Activated naive CD4-positive, alpha-beta T cell (primary cell): ENCODE results near the gene RAB44.
"Not testable (repeated sequence)": the region's sequence is repeated elsewhere in the genome, so short reads cannot be mapped to it uniquely, and the experiment has no call there.

Experiments used
- DNase-seq, 4 experiments: peaks; one replicate each; lab custom pipeline; 2025; lab: John Stamatoyannopoulos, UW

Gene RAB44, protein sequence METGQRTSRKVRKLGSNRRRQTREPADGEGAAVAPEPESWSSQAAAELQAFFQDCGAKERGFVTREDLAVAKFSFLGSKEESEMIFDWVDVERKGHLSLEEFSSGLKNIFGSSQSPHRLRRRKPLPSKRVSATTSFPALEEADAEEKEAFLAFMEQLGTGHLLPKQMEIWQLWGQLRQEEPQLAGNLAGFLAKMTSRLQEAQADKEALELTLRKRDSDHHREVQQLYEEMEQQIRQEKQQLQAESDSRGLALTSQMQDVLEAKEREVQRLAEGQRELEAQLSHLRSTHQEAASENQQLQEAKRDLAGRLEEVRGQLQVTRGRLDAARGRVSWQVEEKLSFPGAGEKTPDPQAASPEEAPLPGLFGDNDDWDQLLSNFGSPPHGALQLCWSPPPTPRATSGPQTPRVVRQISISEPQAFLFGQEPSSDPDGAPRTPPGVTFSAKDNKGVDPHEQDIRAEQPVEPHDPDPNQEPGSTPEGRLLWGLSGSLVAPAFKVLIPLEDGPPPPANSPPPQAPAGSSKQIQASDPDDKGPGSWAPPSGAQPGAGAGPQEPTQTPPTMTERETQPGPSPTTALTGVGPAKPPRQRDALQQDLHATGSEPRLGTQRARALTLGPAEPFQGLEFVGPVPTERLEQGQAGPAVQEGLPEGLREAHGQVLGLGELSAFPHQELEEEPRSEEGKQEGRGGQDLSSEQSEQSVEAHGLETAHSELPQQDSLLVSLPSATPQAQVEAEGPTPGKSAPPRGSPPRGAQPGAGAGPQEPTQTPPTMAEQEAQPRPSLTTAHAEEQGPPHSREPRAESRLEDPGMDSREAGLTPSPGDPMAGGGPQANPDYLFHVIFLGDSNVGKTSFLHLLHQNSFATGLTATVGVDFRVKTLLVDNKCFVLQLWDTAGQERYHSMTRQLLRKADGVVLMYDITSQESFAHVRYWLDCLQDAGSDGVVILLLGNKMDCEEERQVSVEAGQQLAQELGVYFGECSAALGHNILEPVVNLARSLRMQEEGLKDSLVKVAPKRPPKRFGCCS

DNA sequence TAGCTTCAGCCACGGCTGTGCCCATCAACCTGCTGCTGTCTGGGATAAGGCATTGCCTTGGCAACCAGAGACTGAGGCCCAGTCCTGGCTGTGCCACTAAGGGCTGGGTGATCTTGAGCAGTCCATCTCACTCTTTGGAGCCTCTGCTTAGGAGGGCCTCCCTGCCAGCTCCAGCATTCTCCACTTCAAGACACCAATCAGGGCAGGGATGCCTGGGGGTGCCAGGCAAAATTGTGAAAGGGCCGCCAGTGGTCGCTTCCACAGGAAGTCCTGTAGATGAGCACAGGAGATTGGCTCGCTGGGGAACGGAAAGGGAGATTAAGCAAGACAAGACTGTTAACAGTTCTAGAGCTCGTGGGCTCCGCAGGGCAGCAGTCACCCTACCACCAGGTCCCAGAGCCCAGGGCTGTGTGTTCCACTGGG is at the start of gene RAB44:
Gene RAB44, plus strand, starts transcription at position 346 of the 423 bp plus-strand sequence. CDS start 6,410 bp downstream, outside the sequence.
- DNase-seq: no peak

DNA sequence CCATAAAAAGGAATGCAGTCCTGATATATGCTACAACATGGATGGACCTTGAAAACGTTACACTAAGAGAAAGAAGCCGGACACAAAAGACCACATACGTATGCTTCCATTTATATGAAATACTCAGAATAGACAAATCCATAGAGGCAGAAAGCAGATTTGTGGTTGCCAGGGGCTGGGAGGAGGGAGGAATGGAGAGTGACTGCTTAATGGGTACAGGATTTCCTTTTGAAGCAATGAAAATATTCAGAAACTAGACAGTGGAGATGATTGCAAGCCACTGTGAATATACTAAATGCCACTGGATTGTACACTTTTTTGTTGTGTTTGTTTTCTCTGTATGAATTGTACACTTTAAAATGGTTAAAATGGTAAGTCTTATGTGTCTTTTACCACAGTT is 48.5 kb upstream of the RAB44 start:
- DNase-seq: no peak

DNA sequence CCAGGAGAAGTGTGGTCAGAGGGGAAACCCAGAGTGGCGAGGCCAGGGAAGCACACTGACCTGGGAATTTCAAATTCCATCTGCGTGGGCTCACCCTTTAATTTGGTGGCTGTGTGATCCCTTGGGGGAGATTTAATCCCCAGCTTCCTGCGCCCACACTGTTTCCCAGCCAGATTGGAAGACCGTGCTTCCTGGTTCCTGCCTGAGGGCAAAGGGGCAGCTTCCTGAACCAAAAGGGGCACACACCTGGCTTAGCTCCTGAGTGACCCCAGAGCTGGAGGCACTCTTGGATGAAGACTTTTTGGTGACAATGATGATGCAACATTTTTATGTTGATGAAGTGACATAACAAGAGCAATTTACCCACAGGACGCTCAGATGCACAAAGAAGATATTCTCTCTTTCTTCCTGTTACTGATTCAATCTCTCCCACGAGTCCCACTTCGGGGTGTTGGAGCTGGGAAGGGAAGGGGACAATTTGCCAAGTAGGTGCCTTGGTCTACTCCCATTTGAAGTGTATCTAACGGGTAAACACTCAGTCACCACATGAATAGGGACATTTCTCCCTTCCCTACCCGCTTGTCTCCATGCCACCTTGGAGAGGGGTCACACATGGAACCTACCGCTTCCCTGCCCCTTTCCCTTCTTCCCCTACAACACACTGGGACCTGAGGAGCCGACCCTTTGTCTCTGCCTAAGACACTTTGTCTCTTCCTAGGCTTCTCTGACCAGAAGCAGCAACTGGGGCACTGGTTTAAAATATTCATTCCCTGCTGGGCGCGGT is 47.7 kb upstream of the RAB44 start:
- DNase-seq: no peak

DNA sequence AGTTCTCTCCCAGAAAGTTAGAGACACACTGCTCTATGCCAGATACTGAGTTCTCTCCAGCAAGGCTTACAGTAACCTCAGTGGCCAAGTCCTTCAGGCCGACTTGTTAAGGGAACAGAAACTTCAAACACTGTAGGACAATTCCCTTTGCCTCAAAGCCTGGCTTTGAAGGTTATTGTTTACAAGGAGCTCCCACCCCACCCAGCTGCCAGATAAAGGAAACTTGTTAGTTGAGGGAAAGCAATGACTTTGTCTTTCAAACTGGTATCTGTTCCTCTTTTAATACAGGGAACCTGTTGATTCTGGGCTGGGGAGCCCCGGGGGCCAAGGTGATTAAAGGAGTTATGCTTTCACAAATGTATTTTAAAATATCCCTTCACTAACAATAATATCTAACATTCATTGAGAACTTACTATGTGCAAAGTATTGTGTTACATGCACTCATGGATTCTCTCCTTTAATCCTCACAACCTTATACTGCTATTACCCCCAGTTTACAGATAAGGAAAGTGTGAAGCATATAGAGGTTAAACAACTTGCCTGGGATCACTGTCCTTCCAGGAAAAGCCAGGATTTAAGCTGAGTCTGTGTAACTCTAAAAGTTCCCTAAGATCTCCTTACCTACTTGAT is 46.7 kb upstream of the RAB44 start:
- DNase-seq: no peak

DNA sequence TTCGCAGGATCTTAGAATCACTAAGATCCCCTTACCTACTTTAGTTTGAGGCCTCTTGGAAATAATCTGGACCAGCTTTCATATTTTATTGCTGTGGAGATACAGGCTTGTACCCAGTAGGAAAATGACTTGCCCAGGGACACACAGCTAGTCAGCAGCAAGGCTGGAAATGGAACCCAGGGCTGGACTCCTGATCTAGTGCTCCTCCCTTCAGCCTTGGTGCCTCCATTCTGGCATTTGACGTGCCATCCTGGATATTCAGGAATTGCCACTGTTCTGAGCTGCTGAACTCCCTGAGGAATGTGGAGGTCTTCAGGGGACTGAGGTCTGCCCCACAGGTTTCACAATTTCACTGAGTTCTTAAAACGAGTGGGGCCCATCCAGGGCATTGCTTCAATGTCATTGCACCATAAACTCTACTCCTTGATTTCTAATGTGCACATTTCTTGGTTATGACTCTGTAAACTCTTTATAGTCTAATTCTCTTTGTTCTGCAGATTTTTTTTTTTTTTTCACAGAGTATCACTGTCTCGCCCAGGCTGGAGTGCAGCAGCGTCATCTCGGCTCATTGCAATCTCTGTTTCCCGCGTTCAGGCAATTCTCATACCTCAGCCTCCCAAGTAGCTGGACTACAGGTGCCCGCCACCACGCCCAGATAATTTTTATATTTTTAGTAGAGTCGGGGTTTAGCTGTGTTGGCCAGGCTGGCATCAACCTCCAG is 45.8 kb upstream of the RAB44 start:
- no peak for DNase-seq

DNA sequence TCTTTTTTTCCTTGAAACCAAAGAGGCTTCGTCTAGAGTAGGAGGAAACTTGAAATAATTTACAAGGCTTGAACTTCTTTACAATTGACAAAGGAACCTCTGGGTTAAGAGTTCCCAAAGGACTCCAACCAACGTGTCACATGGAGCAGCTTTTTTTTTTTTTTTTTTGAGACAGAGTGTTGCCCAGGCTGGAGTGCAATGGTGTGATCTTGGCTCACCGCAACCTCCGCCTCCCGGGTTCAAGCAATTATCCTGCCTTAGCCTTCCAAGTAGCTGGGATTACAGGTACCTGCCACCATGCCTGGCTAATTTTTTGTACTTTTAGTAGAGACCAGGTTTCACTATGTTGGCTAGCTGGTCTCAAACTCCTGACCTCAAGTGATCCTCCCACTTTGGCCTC is 43.2 kb upstream of the RAB44 start:
- not testable (repeated sequence) for DNase-seq

DNA sequence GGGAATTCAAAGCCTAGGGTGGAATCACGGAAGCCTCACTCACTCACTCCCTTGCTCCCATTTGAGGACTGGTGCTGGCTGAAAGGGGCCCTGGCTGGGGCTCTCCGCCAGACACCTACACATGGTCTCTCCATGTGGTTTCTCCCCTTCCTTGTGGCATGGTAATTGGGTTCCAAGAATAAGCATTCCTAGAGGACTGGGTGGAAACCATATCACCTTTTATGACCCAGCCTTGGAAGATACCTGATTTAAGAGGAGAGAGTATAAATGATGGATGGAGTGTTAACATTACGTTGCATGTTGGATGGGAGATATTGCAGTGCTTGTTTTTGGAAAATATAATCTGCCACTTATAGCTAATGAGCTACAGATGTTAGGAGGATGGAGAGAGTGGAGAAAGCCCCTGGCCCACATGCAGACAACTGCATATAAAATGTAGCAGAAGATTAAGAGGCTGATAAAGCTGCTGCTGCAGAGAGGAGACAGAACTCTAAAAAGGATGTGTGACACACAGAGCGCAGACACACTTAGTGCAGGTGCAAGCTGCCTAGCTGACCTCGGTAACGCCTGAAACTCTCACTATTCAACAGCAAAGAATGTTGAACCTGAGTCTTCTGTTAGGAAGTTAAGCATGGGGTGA is 42.4 kb upstream of the RAB44 start:
- no peak for DNase-seq

DNA sequence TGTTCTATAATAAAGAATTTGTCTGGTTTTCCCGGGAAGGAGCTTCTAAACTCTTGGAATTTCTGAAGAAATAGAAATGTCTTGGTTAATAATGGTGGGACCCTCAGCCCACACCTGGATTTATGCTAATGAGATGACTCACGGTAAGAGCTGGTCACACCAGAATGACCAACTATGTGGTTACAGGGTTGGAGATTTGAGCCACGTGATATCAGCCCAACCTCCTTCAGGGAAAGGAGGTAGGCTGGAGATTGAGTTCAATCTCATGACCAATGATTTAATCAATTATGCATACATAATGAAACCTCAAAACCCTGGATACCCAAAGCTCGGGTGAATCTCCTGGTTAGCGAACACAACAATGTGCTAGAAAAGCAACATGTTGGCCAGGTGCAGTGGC is 41.2 kb upstream of the RAB44 start:
- no peak for DNase-seq

DNA sequence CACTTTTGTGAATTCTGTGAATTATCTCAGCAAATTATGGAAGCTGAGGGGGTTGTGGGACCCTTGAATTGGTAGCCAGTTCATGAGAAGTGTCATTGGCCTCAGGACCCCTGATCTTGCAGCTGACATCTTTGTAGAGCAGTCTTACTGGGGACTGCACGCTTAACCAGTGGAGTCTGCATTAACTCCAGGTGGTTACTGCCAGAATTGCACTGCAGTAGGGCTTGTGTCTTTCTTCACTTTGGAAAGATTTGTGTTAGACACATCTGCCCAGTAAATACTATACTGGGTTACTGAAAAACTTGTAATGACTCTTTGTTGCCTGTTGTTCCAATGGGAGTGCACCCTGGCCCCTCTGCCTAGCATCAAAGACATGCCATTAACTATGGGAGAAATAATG is 40.4 kb upstream of the RAB44 start:
- DNase-seq: no peak

DNA sequence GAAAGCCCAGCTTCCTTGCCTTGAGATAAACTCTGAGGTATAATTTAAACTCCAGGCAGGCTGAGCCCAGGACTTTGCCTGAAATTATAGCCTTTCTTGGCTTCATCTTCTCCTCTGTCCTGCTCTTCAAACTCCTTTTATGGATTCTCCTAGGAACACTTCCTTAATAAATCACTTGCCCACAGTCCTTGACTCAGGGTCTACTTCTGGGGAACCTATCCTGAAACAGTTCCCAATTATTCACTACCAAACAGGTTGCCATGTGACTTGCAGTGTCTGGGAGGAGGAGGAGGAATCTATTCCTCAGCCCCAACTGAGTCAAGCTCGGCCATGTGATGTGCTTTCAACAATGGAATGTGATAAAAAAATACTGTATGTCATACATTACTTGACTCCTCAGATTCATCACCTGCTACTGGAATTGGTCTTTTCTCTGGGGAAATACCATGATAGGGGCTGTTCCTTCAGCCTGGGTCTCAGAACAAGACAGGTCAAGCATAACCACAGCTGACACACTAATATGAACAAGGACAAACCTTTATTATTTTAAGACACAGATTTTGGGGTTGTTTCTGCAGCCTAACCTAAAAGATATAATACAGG is 39.6 kb upstream of the RAB44 start:
- DNase-seq: no peak

DNA sequence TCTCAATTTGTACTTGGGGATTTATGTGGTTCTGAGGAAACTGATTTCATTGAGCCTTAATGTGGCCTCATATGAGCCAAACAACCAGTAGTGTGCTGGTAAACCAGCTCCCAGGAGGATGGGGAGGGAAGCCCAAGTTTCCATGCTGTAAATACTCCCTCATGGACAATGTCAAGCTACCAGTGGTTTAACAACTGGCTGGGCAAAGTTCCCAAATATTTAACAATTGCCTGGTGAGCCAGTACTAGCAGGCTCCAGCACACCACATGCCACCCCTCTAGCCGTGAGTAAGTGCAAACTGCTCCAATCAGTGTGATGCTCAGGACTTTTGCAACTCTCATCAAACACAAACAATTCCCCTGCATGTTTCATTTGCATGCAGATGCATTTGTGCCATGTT is 38.4 kb upstream of the RAB44 start:
- no peak for DNase-seq

DNA sequence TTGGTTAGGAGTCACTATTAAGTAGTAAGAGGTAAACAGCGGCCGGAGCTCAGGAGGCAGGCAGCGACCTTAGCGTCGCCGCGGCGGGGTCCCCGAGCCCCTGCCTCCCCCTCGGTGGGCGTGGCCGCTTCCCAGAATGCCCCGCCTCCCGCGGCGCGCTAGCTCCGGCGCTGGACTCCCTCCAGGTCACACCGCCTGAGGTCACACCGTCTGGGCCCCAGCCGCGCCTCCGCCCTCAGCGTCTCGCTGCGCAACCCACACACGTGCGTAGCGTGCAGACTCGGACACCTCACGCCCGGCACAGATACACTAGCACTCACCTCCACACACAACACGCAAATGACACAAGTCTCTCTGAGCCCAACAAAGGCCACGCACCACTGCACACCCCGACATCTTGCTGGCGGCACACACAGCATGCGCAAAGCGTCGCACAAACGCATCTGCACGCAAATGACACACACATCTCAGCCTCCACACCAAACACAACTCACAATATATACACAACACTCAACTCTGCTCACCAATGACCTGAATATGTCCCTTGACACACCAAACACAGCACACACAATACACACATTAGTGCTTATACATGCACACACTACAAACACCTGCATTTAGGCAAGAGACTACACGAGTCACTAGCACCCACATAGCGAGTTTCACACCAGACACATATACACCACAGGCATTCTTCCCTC is 36.7 kb upstream of the RAB44 start:
- no peak for DNase-seq

DNA sequence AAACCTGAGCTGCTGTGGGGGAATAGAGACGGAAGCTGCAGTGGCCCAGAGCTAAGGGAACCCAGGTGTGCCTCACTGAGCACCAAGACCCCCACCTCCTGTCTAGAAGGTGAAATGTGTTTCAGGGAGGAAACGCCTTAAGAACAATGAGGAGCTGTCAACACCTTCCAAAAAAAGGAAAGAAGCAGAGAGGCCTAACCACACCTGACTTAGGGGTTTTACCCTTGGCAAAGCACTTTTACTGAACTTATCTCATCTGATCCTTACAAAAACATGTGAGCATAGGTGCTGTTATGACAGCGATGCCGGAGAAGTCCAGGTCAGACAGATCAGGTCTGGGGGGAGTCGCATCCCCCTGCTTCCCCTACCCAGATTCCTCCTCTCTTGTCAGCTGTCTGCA is 35.2 kb upstream of the RAB44 start:
- no peak for DNase-seq

DNA sequence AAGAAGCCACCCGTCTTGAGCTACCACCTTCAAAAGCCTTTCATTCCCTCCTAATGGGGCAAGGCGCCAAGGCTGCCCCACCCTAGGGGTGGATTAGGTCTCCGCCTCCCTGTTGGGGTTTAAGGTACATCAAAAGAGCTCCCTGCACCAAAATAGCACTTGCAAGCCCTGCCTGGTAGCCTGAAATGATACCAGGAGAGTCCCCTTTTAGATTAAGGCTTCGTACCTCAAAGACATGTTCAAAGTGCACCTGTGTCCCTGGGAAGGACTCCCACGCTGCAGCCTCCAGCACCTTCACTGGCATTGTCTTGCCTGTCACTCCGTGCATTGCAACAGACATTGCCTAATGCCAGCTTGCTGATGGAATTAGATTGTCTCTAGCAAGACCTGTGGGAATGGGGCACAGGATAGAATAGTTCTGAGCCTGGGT is 34.8 kb upstream of the RAB44 start:
- no peak for DNase-seq

DNA sequence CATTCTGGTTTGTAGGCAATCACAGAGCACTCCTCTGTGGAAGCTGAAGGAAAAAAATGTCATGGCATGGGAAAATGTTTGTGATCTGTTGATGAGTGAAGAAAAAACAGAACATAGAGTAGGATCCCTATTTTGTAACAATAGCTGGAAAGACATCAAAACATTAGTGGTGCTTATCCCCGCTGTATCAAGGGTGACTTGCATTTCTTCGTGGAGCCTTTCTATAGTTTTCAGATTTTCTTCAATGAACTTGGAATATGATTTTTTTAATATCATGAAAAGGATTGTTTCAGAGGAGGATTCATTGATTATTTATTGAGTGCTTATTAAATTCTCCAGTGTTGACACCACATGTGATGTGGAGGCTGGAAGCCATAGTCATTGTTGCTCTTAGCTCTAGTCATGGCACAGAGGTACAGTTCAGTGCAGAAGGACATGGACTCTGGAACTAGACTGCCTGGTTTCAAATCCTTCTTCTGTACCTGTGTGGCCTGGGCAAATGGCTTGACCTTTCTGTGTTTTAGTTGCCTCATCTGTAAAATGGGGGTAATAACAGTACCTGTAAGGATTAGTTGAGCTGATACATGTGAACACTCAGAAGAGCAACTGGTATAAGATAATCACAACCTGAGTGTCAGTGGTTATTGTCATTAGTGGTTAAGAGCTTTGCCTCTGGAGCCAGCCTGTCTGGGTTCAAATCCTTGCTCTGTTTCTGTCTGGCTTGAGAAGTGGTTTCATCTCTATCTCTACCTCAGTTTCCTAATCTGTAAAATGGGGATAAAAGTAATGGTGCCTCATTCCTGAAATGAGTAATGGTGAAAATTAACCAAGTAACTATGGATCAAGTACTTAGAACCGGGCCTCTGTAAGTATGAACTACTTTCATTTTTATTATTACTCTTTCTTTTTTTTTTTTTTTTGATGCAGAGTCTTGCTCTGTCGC is 33.9 kb upstream of the RAB44 start:
- DNase-seq: no peak

DNA sequence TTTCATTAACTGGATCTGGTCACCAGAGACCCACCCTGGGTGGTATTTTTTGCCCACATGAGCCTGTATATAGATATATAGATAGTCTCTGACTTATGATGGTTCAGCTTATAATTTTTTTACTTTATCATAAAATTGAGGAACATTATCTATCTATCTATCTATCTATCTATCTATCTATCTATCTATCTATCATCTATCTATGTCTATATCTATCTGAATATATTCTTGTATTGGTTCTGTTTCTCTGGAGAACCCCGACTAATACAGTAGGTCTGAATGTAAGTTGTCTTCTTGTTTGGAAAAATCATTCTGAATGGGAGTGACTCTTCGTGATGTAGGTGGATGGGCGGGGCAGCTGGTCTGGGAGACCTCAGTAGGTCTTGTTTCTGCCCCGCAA is 32.4 kb upstream of the RAB44 start:
- no peak for DNase-seq

DNA sequence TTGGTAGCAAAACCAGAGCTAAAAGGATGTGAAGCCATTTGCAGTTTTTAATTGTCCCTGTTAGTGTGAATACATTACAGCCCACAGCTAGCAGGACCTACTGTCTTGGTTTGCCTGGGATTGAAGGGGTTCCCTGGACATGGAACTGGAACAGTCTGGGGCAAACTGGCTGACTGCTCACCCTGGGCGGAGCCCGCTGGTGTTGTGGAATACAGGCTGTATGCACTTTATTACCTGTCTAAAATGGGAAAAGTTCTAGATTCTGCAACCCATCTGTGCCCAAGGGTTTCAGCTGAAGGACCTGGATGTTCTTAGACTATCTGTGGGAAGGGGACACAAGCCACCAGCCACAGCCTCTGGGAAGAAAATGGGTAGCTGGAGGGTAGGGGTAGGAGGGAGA is 31.3 kb upstream of the RAB44 start:
- no peak for DNase-seq
